NCI-H82 treated with DMSO at 0.1 percent for 48 hours (cell line): ENCODE measurements around the gene DEFB121.
"Not testable (repeated sequence)": the region's sequence is repeated elsewhere in the genome, so short reads cannot be mapped to it uniquely, and the experiment has no call there.

Source experiments
- DNase-seq: peaks from one replicate; lab custom pipeline; 2025; ENCODE audit not compliant: unreplicated experiment; lab: John Stamatoyannopoulos, UW

DEFB121 gene

DNA sequence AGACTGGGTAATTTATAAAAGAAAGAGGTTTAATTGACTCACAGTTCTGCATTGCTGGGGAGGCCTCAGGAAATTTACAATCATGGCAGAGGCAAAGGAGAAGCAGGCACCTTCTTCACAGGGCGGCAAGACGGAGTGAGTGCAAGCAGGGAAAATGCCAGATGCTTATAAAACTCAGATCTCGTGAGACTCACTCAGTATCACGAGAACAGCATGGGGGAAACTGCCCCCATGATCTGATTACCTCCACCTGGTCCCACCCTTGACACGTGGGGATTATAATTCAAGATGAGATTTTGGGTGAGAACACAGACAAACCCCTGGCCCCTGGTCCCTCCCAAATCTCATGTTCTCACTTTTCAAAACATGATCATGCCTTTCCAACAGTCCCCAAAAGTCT lies 41.7 kb downstream of the DEFB121 start:
- DNase-seq = not testable (repeated sequence)

DNA sequence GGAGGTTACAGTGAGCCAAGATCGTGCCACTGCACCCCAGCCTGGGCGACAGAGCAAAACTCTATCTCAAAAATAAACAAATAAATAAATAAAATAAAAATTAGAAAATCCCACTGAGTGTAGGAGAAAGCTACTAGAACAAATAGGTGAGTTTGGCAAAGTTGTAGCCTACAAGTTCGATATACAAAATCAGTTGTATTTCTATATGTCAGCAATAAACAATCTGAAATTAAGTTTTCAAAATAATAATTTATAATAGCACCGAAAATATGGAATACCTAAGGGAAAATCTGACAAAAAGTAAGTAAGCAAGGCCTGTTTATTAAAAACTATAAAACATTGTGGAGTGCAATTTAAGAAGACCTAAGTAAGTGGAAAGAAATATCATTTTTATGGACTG lies 42.7 kb downstream of the DEFB121 start:
- DNase-seq = no peak

DNA sequence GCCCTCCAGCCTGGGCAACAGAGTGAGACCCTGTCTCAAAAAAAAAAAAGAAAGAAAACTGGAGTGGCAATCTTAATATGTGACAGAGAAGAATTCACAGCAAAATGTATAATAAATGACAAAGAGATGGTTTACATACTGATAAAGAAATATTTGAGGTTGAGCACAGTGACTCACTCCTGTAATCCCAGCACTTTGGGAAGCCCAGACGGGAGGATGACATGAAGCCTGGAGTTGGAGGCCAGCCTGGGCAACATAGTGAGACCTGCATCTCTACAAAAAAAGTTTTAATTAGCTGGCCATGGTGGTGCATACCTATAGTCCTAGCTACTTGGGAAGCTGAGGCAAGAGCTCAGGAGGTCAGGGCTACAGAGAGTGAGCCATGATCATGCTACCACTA lies 50.0 kb downstream of the DEFB121 start:
- DNase-seq = no peak
